ENCODE data around the gene MINDY4. TPM values are rescaled to one million over a fixed set of nuclear protein-coding genes. Genes with fewer than 3 reads are reported as not detected.

The MINDY4 gene
- total RNA-seq, 1 experiment from 2014 or later, result 3.0 TPM

GRCh38 chr7:30926313-30926712 is 155.1 kb downstream of the MINDY4 start:
- POLR2A ChIA-PET (ENCODE audit: unreplicated experiment), result no interaction called here
- Histone ChIP-seq H3K9me2 (replicated peaks; ENCODE audit: low read length) (no peaks in the 10 kb centered on the region), H3K4me2 (ENCODE audit: low read length) (no peak overlapping the region), H3K9me3 (ENCODE audit: low read length) (no peaks in the 10 kb centered on the region), H3K4me1 (ENCODE audit: insufficient read depth, low read length) (peaks cover 6% of the 10 kb centered on the region), H3F3A (ENCODE audit: low read length, unreplicated experiment) (no peaks in the 10 kb centered on the region), H2AFZ (ENCODE audit: low read length) (no peak overlapping the region), H3K9ac (ENCODE audit: low read length) (no peak overlapping the region), H3K4me3 (ENCODE audit: low read length) (no peak overlapping the region), H4K20me1 (ENCODE audit: low read length) (no peaks in the 10 kb centered on the region), H3K36me3 (ENCODE audit: low read depth, low read length) (no peaks in the 10 kb centered on the region), H3K79me2 (ENCODE audit: low read length) (no peaks in the 10 kb centered on the region), H3K27me3 (ENCODE audit: low read length) (no peaks in the 10 kb centered on the region), H3K27ac (ENCODE audit: low read length) (no peak overlapping the region)
- no peak for ATAC-seq
- TF ChIP-seq, protein P1, sequence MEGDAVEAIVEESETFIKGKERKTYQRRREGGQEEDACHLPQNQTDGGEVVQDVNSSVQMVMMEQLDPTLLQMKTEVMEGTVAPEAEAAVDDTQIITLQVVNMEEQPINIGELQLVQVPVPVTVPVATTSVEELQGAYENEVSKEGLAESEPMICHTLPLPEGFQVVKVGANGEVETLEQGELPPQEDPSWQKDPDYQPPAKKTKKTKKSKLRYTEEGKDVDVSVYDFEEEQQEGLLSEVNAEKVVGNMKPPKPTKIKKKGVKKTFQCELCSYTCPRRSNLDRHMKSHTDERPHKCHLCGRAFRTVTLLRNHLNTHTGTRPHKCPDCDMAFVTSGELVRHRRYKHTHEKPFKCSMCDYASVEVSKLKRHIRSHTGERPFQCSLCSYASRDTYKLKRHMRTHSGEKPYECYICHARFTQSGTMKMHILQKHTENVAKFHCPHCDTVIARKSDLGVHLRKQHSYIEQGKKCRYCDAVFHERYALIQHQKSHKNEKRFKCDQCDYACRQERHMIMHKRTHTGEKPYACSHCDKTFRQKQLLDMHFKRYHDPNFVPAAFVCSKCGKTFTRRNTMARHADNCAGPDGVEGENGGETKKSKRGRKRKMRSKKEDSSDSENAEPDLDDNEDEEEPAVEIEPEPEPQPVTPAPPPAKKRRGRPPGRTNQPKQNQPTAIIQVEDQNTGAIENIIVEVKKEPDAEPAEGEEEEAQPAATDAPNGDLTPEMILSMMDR (conservative IDR thresholded peaks at IDR 0.05; ENCODE audit: low read depth, low read length), result no peak
- TF ChIP-seq EZH2 (IDR thresholded peaks at IDR 0.05; ENCODE audit: low read length, unreplicated experiment), result no peak
- TF ChIP-seq EZH2phosphoT487 (IDR thresholded peaks at IDR 0.05; ENCODE audit: borderline replicate concordance, low read length), result no peak
- CTCF ChIA-PET, result no interaction called here
- no peak for DNase-seq
- intact Hi-C loops (cut with micrococcal nuclease), result no loop called here
- BruUV-seq (replicated peaks), result no TSS peak

- ChIA-PET CTCF (no interaction called here), POLR2A (ENCODE audit: unreplicated experiment) (no interaction called here)
- no TSS peak for BruUV-seq (replicated peaks)
- no peaks in the 10 kb centered on the region for H3F3A ChIP-seq (ENCODE audit: low read length, unreplicated experiment)
- H3K9me3 ChIP-seq (ENCODE audit: low read length), result no peaks in the 10 kb centered on the region
- no peak overlapping the region for H3K4me2 ChIP-seq (ENCODE audit: low read length)
- H3K9ac ChIP-seq (ENCODE audit: low read length), result no peak overlapping the region
- TF ChIP-seq EZH2phosphoT487 (IDR thresholded peaks at IDR 0.05; ENCODE audit: borderline replicate concordance, low read length) (no peak), EZH2 (IDR thresholded peaks at IDR 0.05; ENCODE audit: low read length, unreplicated experiment) (no peak)
- TF ChIP-seq, protein P1 (conservative IDR thresholded peaks at IDR 0.05; ENCODE audit: low read depth, low read length), result no peak
- no peak overlapping the region for H3K27ac ChIP-seq (ENCODE audit: low read length)
- no peak overlapping the region for H2AFZ ChIP-seq (ENCODE audit: low read length)
- no peaks in the 10 kb centered on the region for H3K9me2 ChIP-seq (replicated peaks; ENCODE audit: low read length)
- no peaks in the 10 kb centered on the region for H3K79me2 ChIP-seq (ENCODE audit: low read length)
- no peak for DNase-seq
- no peaks in the 10 kb centered on the region for H3K4me1 ChIP-seq (ENCODE audit: insufficient read depth, low read length)
- no peak for ATAC-seq
- H3K36me3 ChIP-seq (ENCODE audit: low read depth, low read length), result no peaks in the 10 kb centered on the region
- H3K4me3 ChIP-seq (ENCODE audit: low read length), result no peak overlapping the region
- no peaks in the 10 kb centered on the region for H4K20me1 ChIP-seq (ENCODE audit: low read length)
- intact Hi-C loops (cut with micrococcal nuclease), result no loop called here
- no peaks in the 10 kb centered on the region for H3K27me3 ChIP-seq (ENCODE audit: low read length)
Measured at GRCh38 chr7:30927040-30927439, 155.8 kb downstream of the MINDY4 start.

DNA sequence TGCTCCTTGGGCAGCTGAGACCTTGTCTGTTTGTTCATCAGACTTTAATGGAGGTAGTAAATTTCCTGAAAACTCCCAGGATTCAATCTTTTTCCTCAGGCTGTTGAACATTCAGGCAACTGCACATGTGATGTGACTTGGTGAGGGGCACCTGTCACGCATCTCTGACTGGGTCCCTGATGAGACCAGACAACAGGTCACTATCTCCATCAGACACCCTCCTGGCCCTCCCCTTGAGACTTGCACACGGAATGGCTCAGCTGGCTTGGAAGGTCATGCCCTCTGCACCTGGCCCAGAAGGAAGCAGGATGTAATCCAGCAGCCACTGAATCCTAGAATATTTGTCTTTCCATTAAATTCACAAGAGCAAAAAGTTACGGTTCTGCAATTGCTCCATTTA is 156.3 kb downstream of the MINDY4 start:
- ATAC-seq (no peak), DNase-seq (no peak)
- BruUV-seq (replicated peaks), result no TSS peak
- POLR2A ChIA-PET (ENCODE audit: unreplicated experiment), result no interaction called here
- H3K9me2 ChIP-seq (replicated peaks; ENCODE audit: low read length), result no peaks in the 10 kb centered on the region
- TF ChIP-seq, protein P1 (conservative IDR thresholded peaks at IDR 0.05; ENCODE audit: low read depth, low read length), result no peak
- no peak for TF ChIP-seq EZH2 (IDR thresholded peaks at IDR 0.05; ENCODE audit: low read length, unreplicated experiment)
- no peak for TF ChIP-seq EZH2phosphoT487 (IDR thresholded peaks at IDR 0.05; ENCODE audit: borderline replicate concordance, low read length)
- intact Hi-C loops (cut with micrococcal nuclease), result no loop called here
- no peaks in the 10 kb centered on the region for H4K20me1 ChIP-seq (ENCODE audit: low read length)
- no peak overlapping the region for H3K4me3 ChIP-seq (ENCODE audit: low read length)
- no peak overlapping the region for H3K27ac ChIP-seq (ENCODE audit: low read length)
- H3F3A ChIP-seq (ENCODE audit: low read length, unreplicated experiment), result no peaks in the 10 kb centered on the region
- H3K9ac ChIP-seq (ENCODE audit: low read length), result no peak overlapping the region
- H3K27me3 ChIP-seq (ENCODE audit: low read length), result no peaks in the 10 kb centered on the region
- no peak overlapping the region for H3K4me2 ChIP-seq (ENCODE audit: low read length)
- H3K4me1 ChIP-seq (ENCODE audit: insufficient read depth, low read length), result no peaks in the 10 kb centered on the region
- H3K36me3 ChIP-seq (ENCODE audit: low read depth, low read length), result no peaks in the 10 kb centered on the region
- no peak overlapping the region for H2AFZ ChIP-seq (ENCODE audit: low read length)
- no peaks in the 10 kb centered on the region for H3K79me2 ChIP-seq (ENCODE audit: low read length)
- CTCF ChIA-PET, result no interaction called here
- no peaks in the 10 kb centered on the region for H3K9me3 ChIP-seq (ENCODE audit: low read length)

Data from PC-3 (cell line).